ENCODE results near the gene NFIX. TPM values are rescaled to one million over a fixed set of nuclear protein-coding genes. Genes with fewer than 3 reads are reported as not detected.

Gene NFIX
- total and polyA plus RNA-seq, 2 of the 13 experiments (the other 11 are each of a cell fraction or from before 2014, with no cell fraction given), result 3.4 to 5.4 TPM

DNA sequence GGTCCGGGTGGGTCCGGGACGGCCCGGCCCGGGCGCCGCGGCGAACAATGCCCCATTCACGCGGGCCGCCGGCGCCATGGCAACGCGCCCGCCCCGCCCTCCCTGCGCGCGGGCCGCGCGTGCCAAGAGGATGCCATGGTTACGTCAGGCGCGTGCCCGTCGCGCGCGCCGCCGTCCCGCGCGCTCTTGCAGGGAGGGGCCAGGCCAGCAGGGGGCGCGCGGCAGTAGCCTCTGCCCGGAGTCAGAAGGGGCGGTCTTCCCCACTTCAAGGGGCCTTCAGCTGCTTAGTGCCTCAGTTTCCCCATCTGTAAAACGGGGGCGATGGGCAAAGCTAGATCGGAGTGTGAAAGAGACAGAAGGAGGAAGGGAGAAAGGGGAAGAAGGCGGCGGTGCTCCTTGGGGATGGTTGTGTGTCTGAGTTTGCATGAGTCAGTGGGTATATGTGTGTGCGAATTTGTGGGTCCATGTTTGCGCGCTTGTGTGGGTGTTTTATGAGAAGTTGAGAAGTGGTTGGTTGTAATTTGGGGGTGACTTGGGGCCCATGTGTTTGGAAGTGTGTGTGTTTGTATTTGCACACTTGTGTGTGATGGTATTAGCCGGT is 11.6 kb upstream of the NFIX start (continued):
- TF ChIP-seq, protein P1, sequence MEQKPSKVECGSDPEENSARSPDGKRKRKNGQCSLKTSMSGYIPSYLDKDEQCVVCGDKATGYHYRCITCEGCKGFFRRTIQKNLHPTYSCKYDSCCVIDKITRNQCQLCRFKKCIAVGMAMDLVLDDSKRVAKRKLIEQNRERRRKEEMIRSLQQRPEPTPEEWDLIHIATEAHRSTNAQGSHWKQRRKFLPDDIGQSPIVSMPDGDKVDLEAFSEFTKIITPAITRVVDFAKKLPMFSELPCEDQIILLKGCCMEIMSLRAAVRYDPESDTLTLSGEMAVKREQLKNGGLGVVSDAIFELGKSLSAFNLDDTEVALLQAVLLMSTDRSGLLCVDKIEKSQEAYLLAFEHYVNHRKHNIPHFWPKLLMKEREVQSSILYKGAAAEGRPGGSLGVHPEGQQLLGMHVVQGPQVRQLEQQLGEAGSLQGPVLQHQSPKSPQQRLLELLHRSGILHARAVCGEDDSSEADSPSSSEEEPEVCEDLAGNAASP (CRISPR knock-in tag; IDR thresholded peaks at IDR 0.05; ENCODE audit: borderline replicate concordance), result peak; percentile 60; the same call in 1 of the 2 replicates
- no peak for TF ChIP-seq ELF4 (CRISPR knock-in tag; IDR thresholded peaks at IDR 0.05; ENCODE audit: borderline replicate concordance)
- TF ChIP-seq IKZF1 (IDR thresholded peaks at IDR 0.05), result no peak
- TF ChIP-seq ZEB1 (IDR thresholded peaks at IDR 0.05; ENCODE audit: insufficient replicate concordance, low read depth), result no peak
- no peak for TF ChIP-seq THYN1 (CRISPR knock-in tag; IDR thresholded peaks at IDR 0.05; ENCODE audit: borderline replicate concordance, low read depth)
- no peak; the same call in 1 of the 2 replicates for TF ChIP-seq KDM1A (CRISPR knock-in tag; IDR thresholded peaks at IDR 0.05)
- TF ChIP-seq TSC22D2 (CRISPR knock-in tag; IDR thresholded peaks at IDR 0.05; ENCODE audit: borderline replicate concordance), result peak; percentile 56; the same call in 1 of the 2 replicates
- TF ChIP-seq ZKSCAN1 (IDR thresholded peaks at IDR 0.05; ENCODE audit: low read length), result no peak
- no peak for TF ChIP-seq ZNF296 (CRISPR knock-in tag; conservative IDR thresholded peaks at IDR 0.05)
- TF ChIP-seq, protein P2, sequence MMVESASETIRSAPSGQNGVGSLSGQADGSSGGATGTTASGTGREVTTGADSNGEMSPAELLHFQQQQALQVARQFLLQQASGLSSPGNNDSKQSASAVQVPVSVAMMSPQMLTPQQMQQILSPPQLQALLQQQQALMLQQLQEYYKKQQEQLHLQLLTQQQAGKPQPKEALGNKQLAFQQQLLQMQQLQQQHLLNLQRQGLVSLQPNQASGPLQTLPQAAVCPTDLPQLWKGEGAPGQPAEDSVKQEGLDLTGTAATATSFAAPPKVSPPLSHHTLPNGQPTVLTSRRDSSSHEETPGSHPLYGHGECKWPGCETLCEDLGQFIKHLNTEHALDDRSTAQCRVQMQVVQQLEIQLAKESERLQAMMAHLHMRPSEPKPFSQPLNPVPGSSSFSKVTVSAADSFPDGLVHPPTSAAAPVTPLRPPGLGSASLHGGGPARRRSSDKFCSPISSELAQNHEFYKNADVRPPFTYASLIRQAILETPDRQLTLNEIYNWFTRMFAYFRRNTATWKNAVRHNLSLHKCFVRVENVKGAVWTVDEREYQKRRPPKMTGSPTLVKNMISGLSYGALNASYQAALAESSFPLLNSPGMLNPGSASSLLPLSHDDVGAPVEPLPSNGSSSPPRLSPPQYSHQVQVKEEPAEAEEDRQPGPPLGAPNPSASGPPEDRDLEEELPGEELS (CRISPR knock-in tag; IDR thresholded peaks at IDR 0.05), result no peak
- TF ChIP-seq, protein P3, sequence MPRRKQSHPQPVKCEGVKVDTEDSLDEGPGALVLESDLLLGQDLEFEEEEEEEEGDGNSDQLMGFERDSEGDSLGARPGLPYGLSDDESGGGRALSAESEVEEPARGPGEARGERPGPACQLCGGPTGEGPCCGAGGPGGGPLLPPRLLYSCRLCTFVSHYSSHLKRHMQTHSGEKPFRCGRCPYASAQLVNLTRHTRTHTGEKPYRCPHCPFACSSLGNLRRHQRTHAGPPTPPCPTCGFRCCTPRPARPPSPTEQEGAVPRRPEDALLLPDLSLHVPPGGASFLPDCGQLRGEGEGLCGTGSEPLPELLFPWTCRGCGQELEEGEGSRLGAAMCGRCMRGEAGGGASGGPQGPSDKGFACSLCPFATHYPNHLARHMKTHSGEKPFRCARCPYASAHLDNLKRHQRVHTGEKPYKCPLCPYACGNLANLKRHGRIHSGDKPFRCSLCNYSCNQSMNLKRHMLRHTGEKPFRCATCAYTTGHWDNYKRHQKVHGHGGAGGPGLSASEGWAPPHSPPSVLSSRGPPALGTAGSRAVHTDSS (CRISPR knock-in tag; conservative IDR thresholded peaks at IDR 0.05), result no peak
- TF ChIP-seq ZBTB7A (CRISPR knock-in tag; IDR thresholded peaks at IDR 0.05), result 0 out of 2 replicates have a peak, but pooled peaks have one; percentile 15
- no peak for TF ChIP-seq HOXA7 (CRISPR knock-in tag; IDR thresholded peaks at IDR 0.05)
- peak in 1 of 2 experiments; percentile 41; a peak in 1 of 4 replicates for TF ChIP-seq KLF16 (CRISPR knock-in tag; IDR thresholded peaks at IDR 0.05)
- no peak for TF ChIP-seq MZF1 (CRISPR knock-in tag; IDR thresholded peaks at IDR 0.05; ENCODE audit: borderline replicate concordance)
- TF ChIP-seq ZNF34 (CRISPR knock-in tag; IDR thresholded peaks at IDR 0.05; ENCODE audit: borderline replicate concordance), result no peak
- no peak for TF ChIP-seq ZNF549 (CRISPR knock-in tag; IDR thresholded peaks at IDR 0.05)
- TF ChIP-seq, protein P4, sequence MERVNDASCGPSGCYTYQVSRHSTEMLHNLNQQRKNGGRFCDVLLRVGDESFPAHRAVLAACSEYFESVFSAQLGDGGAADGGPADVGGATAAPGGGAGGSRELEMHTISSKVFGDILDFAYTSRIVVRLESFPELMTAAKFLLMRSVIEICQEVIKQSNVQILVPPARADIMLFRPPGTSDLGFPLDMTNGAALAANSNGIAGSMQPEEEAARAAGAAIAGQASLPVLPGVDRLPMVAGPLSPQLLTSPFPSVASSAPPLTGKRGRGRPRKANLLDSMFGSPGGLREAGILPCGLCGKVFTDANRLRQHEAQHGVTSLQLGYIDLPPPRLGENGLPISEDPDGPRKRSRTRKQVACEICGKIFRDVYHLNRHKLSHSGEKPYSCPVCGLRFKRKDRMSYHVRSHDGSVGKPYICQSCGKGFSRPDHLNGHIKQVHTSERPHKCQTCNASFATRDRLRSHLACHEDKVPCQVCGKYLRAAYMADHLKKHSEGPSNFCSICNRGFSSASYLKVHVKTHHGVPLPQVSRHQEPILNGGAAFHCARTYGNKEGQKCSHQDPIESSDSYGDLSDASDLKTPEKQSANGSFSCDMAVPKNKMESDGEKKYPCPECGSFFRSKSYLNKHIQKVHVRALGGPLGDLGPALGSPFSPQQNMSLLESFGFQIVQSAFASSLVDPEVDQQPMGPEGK (CRISPR knock-in tag; IDR thresholded peaks at IDR 0.05), result peak; percentile 40; the same call in 1 of the 2 replicates
- no peak for TF ChIP-seq TCF7L2 (IDR thresholded peaks at IDR 0.05; ENCODE audit: low read depth, low read length)
- no peak for TF ChIP-seq GLI4 (CRISPR knock-in tag; IDR thresholded peaks at IDR 0.05; ENCODE audit: borderline replicate concordance)
- TF ChIP-seq MIXL1 (CRISPR knock-in tag; IDR thresholded peaks at IDR 0.05), result no peak
- TF ChIP-seq ARID2 (CRISPR knock-in tag; IDR thresholded peaks at IDR 0.05; ENCODE audit: borderline replicate concordance), result no peak
- TF ChIP-seq, protein P5, sequence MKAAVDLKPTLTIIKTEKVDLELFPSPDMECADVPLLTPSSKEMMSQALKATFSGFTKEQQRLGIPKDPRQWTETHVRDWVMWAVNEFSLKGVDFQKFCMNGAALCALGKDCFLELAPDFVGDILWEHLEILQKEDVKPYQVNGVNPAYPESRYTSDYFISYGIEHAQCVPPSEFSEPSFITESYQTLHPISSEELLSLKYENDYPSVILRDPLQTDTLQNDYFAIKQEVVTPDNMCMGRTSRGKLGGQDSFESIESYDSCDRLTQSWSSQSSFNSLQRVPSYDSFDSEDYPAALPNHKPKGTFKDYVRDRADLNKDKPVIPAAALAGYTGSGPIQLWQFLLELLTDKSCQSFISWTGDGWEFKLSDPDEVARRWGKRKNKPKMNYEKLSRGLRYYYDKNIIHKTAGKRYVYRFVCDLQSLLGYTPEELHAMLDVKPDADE (CRISPR knock-in tag; IDR thresholded peaks at IDR 0.05), result no peak
